ENCODE results near the gene TTC38.
A peak's percentile ranks its signal among the peaks of the same experiment; 100 is the strongest.
"Not testable (repeated sequence)": the region's sequence is repeated elsewhere in the genome, so short reads cannot be mapped to it uniquely, and the experiment has no call there.

Gene TTC38

GRCh38 chr22:46296257-46297150, 28.7 kb downstream of the TTC38 start, which contains the start of gene GTSE1:
Gene GTSE1, plus strand, starts transcription at chr22:46296870. Its CDS starts 531 bp downstream, at chr22:46297401.
- peak; percentile 98 for DNase-seq (ENCODE audit: low spot score)

GRCh38 chr22:46297151-46297812, 29.5 kb downstream of the TTC38 start:
- no peak for DNase-seq (ENCODE audit: low spot score)

GRCh38 chr22:46299101-46299500, 31.3 kb downstream of the TTC38 start:
- no peak for DNase-seq (ENCODE audit: low spot score)

GRCh38 chr22:46300491-46300890, 32.7 kb downstream of the TTC38 start:
- DNase-seq (ENCODE audit: low spot score): no peak

GRCh38 chr22:46303347-46303965, 35.6 kb downstream of the TTC38 start:
- no peak for DNase-seq (ENCODE audit: low spot score)

- no peak for DNase-seq (ENCODE audit: low spot score)
Observed at GRCh38 chr22:46308283-46308988, 40.6 kb downstream of the TTC38 start.

- DNase-seq (ENCODE audit: low spot score): no peak
Observed at GRCh38 chr22:46309526-46310085, 41.8 kb downstream of the TTC38 start.

- DNase-seq (ENCODE audit: low spot score): no peak
Observed at GRCh38 chr22:46312056-46312455, 44.2 kb downstream of the TTC38 start.

GRCh38 chr22:46312848-46313247, 45.0 kb downstream of the TTC38 start:
- not testable (repeated sequence) for DNase-seq (ENCODE audit: low spot score)

GRCh38 chr22:46315976-46316375, 48.2 kb downstream of the TTC38 start:
- DNase-seq (ENCODE audit: low spot score): no peak

GRCh38 chr22:46317646-46318045, 49.8 kb downstream of the TTC38 start:
- DNase-seq (ENCODE audit: low spot score): no peak

- no peak for DNase-seq (ENCODE audit: low spot score)
Observed at GRCh38 chr22:46318576-46318975, 50.8 kb downstream of the TTC38 start.

GRCh38 chr22:46319319-46319718, 51.5 kb downstream of the TTC38 start:
- DNase-seq (ENCODE audit: low spot score): no peak

- DNase-seq (ENCODE audit: low spot score): no peak
Observed at GRCh38 chr22:46320166-46320710, 52.4 kb downstream of the TTC38 start.

GRCh38 chr22:46320716-46321386, 53.0 kb downstream of the TTC38 start:
- no peak for DNase-seq (ENCODE audit: low spot score)

GRCh38 chr22:46322711-46323110, 54.9 kb downstream of the TTC38 start:
- DNase-seq (ENCODE audit: low spot score): no peak

GRCh38 chr22:46323162-46323561, 55.4 kb downstream of the TTC38 start:
- DNase-seq (ENCODE audit: low spot score): no peak

- no peak for DNase-seq (ENCODE audit: low spot score)
Observed at GRCh38 chr22:46326066-46326680, 58.4 kb downstream of the TTC38 start.

GRCh38 chr22:46327691-46328465, 60.1 kb downstream of the TTC38 start:
- DNase-seq (ENCODE audit: low spot score): no peak

- no peak for DNase-seq (ENCODE audit: low spot score)
Observed at GRCh38 chr22:46328797-46329196, 61.0 kb downstream of the TTC38 start.

Data from ecto neural progenitor cell (in vitro differentiated cells).